B cell (primary cell): ENCODE measurements around the gene SPECC1L.
"Not testable (repeated sequence)": the region's sequence is repeated elsewhere in the genome, so short reads cannot be mapped to it uniquely, and the experiment has no call there.

Experiments used
- CTCF ChIP-seq: fragments of 200-600 bp; IDR thresholded peaks from one replicate; pipeline ENCODE4 v1.8.0; 2022; ENCODE audit warnings: antibody characterized with exemption, mild to moderate bottlenecking
- EZH2 ChIP-seq: IDR thresholded peaks from 2 replicates; pipeline ENCODE4 v1.6.1; 2012; ENCODE audit warnings: borderline replicate concordance, low read depth, mild to moderate bottlenecking, moderate library complexity, low read length; ENCODE audit not compliant: insufficient read depth, poor library complexity, severe bottlenecking

DNA sequence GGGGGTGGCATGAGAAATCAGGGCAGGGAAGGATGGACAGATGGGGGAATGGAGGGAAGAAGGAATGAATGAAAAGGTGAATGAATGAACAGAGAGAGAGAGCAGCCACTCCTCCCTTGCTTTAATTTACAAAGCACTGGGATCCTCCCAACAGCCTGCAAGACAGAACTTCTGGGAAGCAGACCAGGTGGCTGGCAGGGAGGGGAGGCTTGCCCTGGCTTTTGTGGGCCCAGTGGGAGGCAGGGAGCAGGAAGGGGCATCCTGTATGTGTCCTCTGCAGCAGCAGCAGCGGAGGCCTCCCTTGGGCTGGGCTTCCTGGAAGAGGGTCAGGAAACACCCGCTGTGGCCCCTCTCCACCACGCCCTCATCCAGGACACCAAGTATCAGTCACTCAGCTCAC, 27.2 kb upstream of the SPECC1L start:
- TF ChIP-seq CTCF, EZH2: not testable (repeated sequence)
